Activated CD8-positive, alpha-beta T cell treated with anti-CD3 and anti-CD28 coated beads for 36 hours (primary cell): ENCODE data around the gene IZUMO4. TPM values are rescaled to one million over a fixed set of nuclear protein-coding genes. Genes with fewer than 3 reads are reported as not detected.

Source experiments
- ATAC-seq: fragments of 200-7000 bp; cut with Tn5 transposase; one replicate; pipeline ENCODE4 v1.10.0; 2021; ENCODE audit warnings: mild to moderate bottlenecking, moderate library complexity
- CTCF ChIA-PET: fragments of 350-600 bp; sonication (Branson Sonifier 250); formaldehyde crosslinking; loops from one replicate; lab custom pipeline; 2021; ENCODE audit warnings: antibody characterized with exemption; lab: Charles Lee
- POLR2A ChIA-PET: fragments of 350-600 bp; sonication (Branson Sonifier 250); formaldehyde crosslinking; loops from one replicate; lab custom pipeline; 2021; ENCODE audit warnings: antibody characterized with exemption; lab: Charles Lee
- DNase-seq: peaks from one replicate; pipeline ENCODE4 v3.0.0-alpha.2; 2020
- H3K27ac Mint-ChIP-seq: one replicate; pipeline ENCODE4 v1.8.0; 2021; ENCODE audit warnings: mild to moderate bottlenecking, mixed read lengths
- H3K27me3 Mint-ChIP-seq: one replicate; pipeline ENCODE4 v1.8.0; 2021; ENCODE audit warnings: mixed read lengths
- H3K36me3 Mint-ChIP-seq: one replicate; pipeline ENCODE4 v1.8.0; 2021; ENCODE audit warnings: low read depth, mixed read lengths
- H3K4me1 Mint-ChIP-seq: one replicate; pipeline ENCODE4 v1.8.0; 2021; ENCODE audit warnings: low read depth, mixed read lengths
- H3K4me3 Mint-ChIP-seq: one replicate; pipeline ENCODE4 v1.8.0; 2021; ENCODE audit warnings: mild to moderate bottlenecking, moderate library complexity, mixed read lengths
- H3K9me3 Mint-ChIP-seq: one replicate; pipeline ENCODE4 v1.8.0; 2021; ENCODE audit warnings: mixed read lengths
- CTCF ChIP-seq: fragments of 200-600 bp; IDR thresholded peaks from one replicate; pipeline ENCODE4 v1.8.0; 2022; ENCODE audit warnings: antibody characterized with exemption, mild to moderate bottlenecking
- intact Hi-C: fragments of 100-400 bp; cut with micrococcal nuclease; formaldehyde crosslinking; loops from one replicate; pipeline ENCODE4 v1.10.0; 2022
- total RNA-seq, 2 experiments: library from RNA; stranded (reverse); gene quantifications; one replicate each; pipeline ENCODE4 v1.2.3, GENCODE V29; 2021

Gene IZUMO4
- total RNA-seq, 2 experiments from 2014 or later, result 22.6 to 23.0 TPM

GRCh38 chr19:2070986-2071673 lies 25.6 kb upstream of the IZUMO4 start:
- H3K27ac Mint-ChIP-seq, result peak overlapping the region; percentile 57
- ATAC-seq, result no peak
- intact Hi-C loops, result no loop called here
- CTCF ChIA-PET, result no interaction called here
- no peak for DNase-seq
- no peak for TF ChIP-seq CTCF
- peaks cover 42% of the 10 kb centered on the region for H3K36me3 Mint-ChIP-seq
- H3K4me3 Mint-ChIP-seq, result no peak overlapping the region
- peaks cover 8% of the 10 kb centered on the region for H3K4me1 Mint-ChIP-seq
- POLR2A ChIA-PET, result interaction anchor here (1.1 to 3.0 kb wide), 3 partner anchors 9 to 19 kb away, joined by 4 to 10 read pairs (median 9); no protein-coding TSS in a partner anchor
- no peaks in the 10 kb centered on the region for H3K9me3 Mint-ChIP-seq
- H3K27me3 Mint-ChIP-seq, result no peaks in the 10 kb centered on the region

DNA sequence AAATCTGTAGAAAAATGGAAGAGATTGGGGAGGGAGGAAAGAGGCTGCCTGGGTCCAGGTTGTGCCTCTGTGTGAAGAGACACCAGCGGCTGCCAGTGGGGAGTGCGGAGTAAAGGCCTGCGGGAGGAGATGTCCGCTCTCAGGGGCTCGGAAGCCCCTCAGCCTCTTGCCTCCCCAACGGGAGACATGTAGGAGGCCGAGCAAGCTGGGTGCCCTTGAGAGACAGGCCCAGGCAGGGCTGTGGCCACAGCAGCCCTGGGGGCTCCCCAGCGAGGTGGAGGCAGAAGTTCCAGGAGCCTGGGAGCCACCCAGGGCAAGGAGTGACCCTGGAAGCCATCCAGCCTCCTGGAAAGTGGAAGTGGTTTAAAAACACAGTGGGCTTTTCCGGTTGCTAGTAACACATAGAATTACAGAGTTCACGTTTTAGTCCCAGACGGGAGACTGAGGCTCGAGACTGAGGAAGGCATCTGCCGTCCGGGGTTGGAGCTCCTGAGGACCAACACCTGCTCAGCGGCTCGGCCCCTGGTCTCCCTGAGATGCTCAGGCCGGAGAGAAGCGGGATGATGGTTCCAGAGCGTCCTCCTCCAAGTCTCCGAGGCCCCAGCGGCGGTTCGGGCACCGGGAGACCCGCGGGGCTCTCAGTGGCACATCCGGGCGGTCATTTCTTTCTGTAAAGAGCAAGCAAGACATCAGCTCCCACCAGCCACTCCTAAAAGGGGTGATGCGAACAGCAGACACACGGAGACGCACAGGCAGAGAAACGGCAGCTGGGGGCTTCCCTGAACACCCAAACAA lies 23.8 kb upstream of the IZUMO4 start:
- Mint-ChIP-seq H3K9me3 (no peaks in the 10 kb centered on the region), H3K27me3 (no peaks in the 10 kb centered on the region), H3K27ac (peak overlapping the region; percentile 69), H3K36me3 (peaks cover 56% of the 10 kb centered on the region), H3K4me3 (no peak overlapping the region), H3K4me1 (peaks cover 8% of the 10 kb centered on the region)
- POLR2A ChIA-PET, result interaction anchor here (1.2 to 1.7 kb wide), 3 partner anchors 10 to 44 kb away, joined by 3 to 7 read pairs (median 3); no protein-coding TSS in a partner anchor
- CTCF ChIA-PET, result interaction anchor here (0.7 kb wide), 1 partner anchor 12 kb away, joined by 3 read pairs; no protein-coding TSS in a partner anchor
- intact Hi-C loops, result no loop called here
- DNase-seq, result no peak
- no peak for TF ChIP-seq CTCF
- ATAC-seq, result no peak

DNA sequence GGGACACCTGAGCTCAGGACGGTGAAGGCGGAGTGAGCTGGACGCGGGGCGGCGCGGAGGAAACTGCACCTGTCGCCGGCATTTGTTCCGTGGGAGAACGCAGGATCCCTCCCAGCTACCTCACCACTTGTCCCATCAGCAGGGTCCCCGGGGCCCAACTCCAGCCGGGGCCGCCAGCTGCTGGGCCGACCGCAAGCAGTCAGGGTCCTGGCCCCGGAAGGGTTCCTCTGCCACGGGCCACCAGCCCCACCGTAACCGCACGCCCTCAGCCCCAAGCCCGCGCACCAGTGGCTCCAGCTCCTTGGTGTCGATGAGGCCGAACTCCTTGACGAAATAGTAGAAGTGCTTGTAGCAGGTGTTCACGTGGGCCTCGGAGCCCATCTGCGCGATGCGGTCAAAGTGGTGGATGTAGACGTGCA lies 20.2 kb upstream of the IZUMO4 start:
- peaks cover 75% of the 10 kb centered on the region for H3K36me3 Mint-ChIP-seq
- no peak for DNase-seq
- POLR2A ChIA-PET, result no interaction called here
- H3K4me1 Mint-ChIP-seq, result peaks cover 27% of the 10 kb centered on the region
- no peaks in the 10 kb centered on the region for H3K27me3 Mint-ChIP-seq
- CTCF ChIA-PET, result interaction anchor here (1.0 kb wide), 1 partner anchor 24 kb away, joined by 3 read pairs; no protein-coding TSS in a partner anchor
- no peak for ATAC-seq
- intact Hi-C loops, result no loop called here
- H3K27ac Mint-ChIP-seq, result peak overlapping the region; percentile 20
- no peak for TF ChIP-seq CTCF
- no peaks in the 10 kb centered on the region for H3K9me3 Mint-ChIP-seq
- H3K4me3 Mint-ChIP-seq, result no peak overlapping the region

- intact Hi-C loops, result no loop called here
- Mint-ChIP-seq H3K9me3 (no peaks in the 10 kb centered on the region), H3K27me3 (no peaks in the 10 kb centered on the region), H3K4me1 (peaks cover 34% of the 10 kb centered on the region), H3K4me3 (no peak overlapping the region), H3K27ac (no peak overlapping the region), H3K36me3 (peaks cover 76% of the 10 kb centered on the region)
- ChIA-PET POLR2A (interaction anchor here (1.1 kb wide), 1 partner anchor 9 kb away, joined by 4 read pairs; no protein-coding TSS in a partner anchor), CTCF (no interaction called here)
- no peak for TF ChIP-seq CTCF
- no peak for DNase-seq
- ATAC-seq, result no peak
Measured at GRCh38 chr19:2077398-2077797, 19.3 kb upstream of the IZUMO4 start.
